H9 (cell line): Measurements from ENCODE around the gene STK32B. TPM values are rescaled to one million over a fixed set of nuclear protein-coding genes. Genes with fewer than 3 reads are reported as not detected.

ENCODE experiments used
- DNase-seq: peaks from one replicate; pipeline ENCODE4 v3.0.0-alpha.2; 2017
- H2AFZ ChIP-seq: one replicate; pipeline ENCODE4 v1.6.1; 2013; ENCODE audit warnings: mild to moderate bottlenecking, low read length, control low read depth, moderate library complexity
- H2AK5ac ChIP-seq: 2 replicates; pipeline ENCODE4 v1.6.1; 2013; ENCODE audit warnings: low read length, control low read depth, mixed read lengths; ENCODE audit not compliant: insufficient read length
- H2BK120ac ChIP-seq: one replicate; pipeline ENCODE4 v1.6.1; 2013; ENCODE audit warnings: low read depth, mild to moderate bottlenecking, low read length, control low read depth, inconsistent platforms; ENCODE audit not compliant: poor library complexity, severe bottlenecking
- H2BK12ac ChIP-seq: 2 replicates; pipeline ENCODE4 v1.6.1; 2013; ENCODE audit warnings: low read length, control low read depth, mixed read lengths, low read depth; ENCODE audit not compliant: insufficient read length
- H2BK15ac ChIP-seq: 2 replicates; pipeline ENCODE4 v1.6.1; 2013; ENCODE audit warnings: low read depth, low read length, control low read depth
- H2BK20ac ChIP-seq: one replicate; pipeline ENCODE4 v1.6.1; 2013; ENCODE audit warnings: low read depth, mild to moderate bottlenecking, low read length, control low read depth, inconsistent platforms; ENCODE audit not compliant: poor library complexity, severe bottlenecking
- H2BK5ac ChIP-seq: 2 replicates; pipeline ENCODE4 v1.6.1; 2013; ENCODE audit warnings: low read length, control low read depth, mixed read lengths; ENCODE audit not compliant: insufficient read length
- H3K14ac ChIP-seq: 2 replicates; pipeline ENCODE4 v1.6.1; 2013; ENCODE audit warnings: low read length, control low read depth; ENCODE audit not compliant: insufficient read depth
- H3K18ac ChIP-seq: 2 replicates; pipeline ENCODE4 v1.6.1; 2013; ENCODE audit warnings: low read depth, mild to moderate bottlenecking, mixed read lengths, low read length, control low read depth; ENCODE audit not compliant: insufficient read length
- H3K23ac ChIP-seq: 2 replicates; pipeline ENCODE4 v1.6.1; 2013; ENCODE audit warnings: low read length, control low read depth, mixed read lengths, low read depth; ENCODE audit not compliant: insufficient read length
- H3K23me2 ChIP-seq: 2 replicates; pipeline ENCODE4 v1.6.1; 2013; ENCODE audit warnings: low read depth, mild to moderate bottlenecking, mixed read lengths, low read length, control low read depth; ENCODE audit not compliant: insufficient read length, poor library complexity, severe bottlenecking
- H3K27ac ChIP-seq: 2 replicates; pipeline ENCODE4 v1.5.1; 2013; ENCODE audit warnings: low read length, control low read depth, mixed read lengths, low read depth; ENCODE audit not compliant: insufficient read length
- H3K27me3 ChIP-seq: 2 replicates; pipeline ENCODE4 v1.6.1; 2013; ENCODE audit warnings: low read length, control low read depth, inconsistent platforms; ENCODE audit not compliant: insufficient read depth
- H3K4ac ChIP-seq: 2 replicates; pipeline ENCODE4 v1.6.1; 2013; ENCODE audit warnings: low read depth, mild to moderate bottlenecking, control low read depth, inconsistent platforms, low read length, moderate library complexity
- H3K4me1 ChIP-seq: 2 replicates; pipeline ENCODE4 v1.6.1; 2013; ENCODE audit warnings: low read length, control low read depth, inconsistent platforms; ENCODE audit not compliant: insufficient read depth
- H3K4me2 ChIP-seq: 2 replicates; pipeline ENCODE4 v1.6.1; 2013; ENCODE audit warnings: low read length, control low read depth, mixed read lengths; ENCODE audit not compliant: insufficient read length, insufficient read depth
- H3K56ac ChIP-seq: 2 replicates; pipeline ENCODE4 v1.6.1; 2013; ENCODE audit warnings: low read depth, mild to moderate bottlenecking, mixed read lengths, low read length, control low read depth; ENCODE audit not compliant: insufficient read length
- H3K79me1 ChIP-seq: 2 replicates; pipeline ENCODE4 v1.6.1; 2013; ENCODE audit warnings: low read depth, mild to moderate bottlenecking, moderate library complexity, low read length, control low read depth, inconsistent platforms; ENCODE audit not compliant: insufficient read depth, poor library complexity, severe bottlenecking
- H3K79me2 ChIP-seq: 2 replicates; pipeline ENCODE4 v1.6.1; 2013; ENCODE audit warnings: low read length, control low read depth, inconsistent platforms; ENCODE audit not compliant: insufficient read depth
- H3K9ac ChIP-seq: 2 replicates; pipeline ENCODE4 v1.6.1; 2013; ENCODE audit warnings: low read length, control low read depth, mixed read lengths; ENCODE audit not compliant: insufficient read length; ENCODE audit errors: extremely low read depth
- H3K9me3 ChIP-seq: one replicate; pipeline ENCODE4 v1.6.1; 2013; ENCODE audit warnings: low read depth, low read length, inconsistent platforms; ENCODE audit not compliant: control insufficient read depth
- H3T11ph ChIP-seq: one replicate; pipeline ENCODE4 v1.6.1; 2013; ENCODE audit warnings: mild to moderate bottlenecking, low read length, control low read depth, inconsistent platforms
- H4K20me1 ChIP-seq: one replicate; pipeline ENCODE4 v1.6.1; 2013; ENCODE audit not compliant: control insufficient read depth, insufficient read length, insufficient read depth
- H4K5ac ChIP-seq: 2 replicates; pipeline ENCODE4 v1.6.1; 2013; ENCODE audit warnings: low read depth, mild to moderate bottlenecking, mixed read lengths, low read length, control low read depth; ENCODE audit not compliant: insufficient read length
- H4K8ac ChIP-seq: replicated peaks from 2 replicates; pipeline ENCODE4 v1.6.1; 2013; ENCODE audit warnings: low read length, control low read depth, mixed read lengths, low read depth; ENCODE audit not compliant: insufficient read length
- H4K91ac ChIP-seq: 2 replicates; pipeline ENCODE4 v1.6.1; 2013; ENCODE audit warnings: low read depth, mild to moderate bottlenecking, moderate library complexity, mixed read lengths, low read length, control low read depth; ENCODE audit not compliant: insufficient read length
- H3K27ac Mint-ChIP-seq, 3 experiments: 2 replicates in 2 of 3; 3 replicates in 1 of 3; pipeline ENCODE4 v1.8.0; 2020 to 2021; ENCODE audit warnings: mixed read lengths in 3 of 3, mild to moderate bottlenecking in 1 of 3, moderate library complexity in 1 of 3
- H3K27me3 Mint-ChIP-seq: 2 replicates; pipeline ENCODE4 v1.8.0; 2021; ENCODE audit warnings: low read depth, mild to moderate bottlenecking, moderate library complexity, mixed read lengths
- H3K36me3 Mint-ChIP-seq, 3 experiments: 2 replicates in 2 of 3; 3 replicates in 1 of 3; pipeline ENCODE4 v1.8.0; 2020 to 2021; ENCODE audit warnings: low read depth in 3 of 3, mixed read lengths in 3 of 3; ENCODE audit not compliant: insufficient read depth in 1 of 3
- H3K4me1 Mint-ChIP-seq, 2 experiments: 2 replicates each; pipeline ENCODE4 v1.8.0; 2020; ENCODE audit warnings: mixed read lengths in 2 of 2
- H3K4me3 Mint-ChIP-seq, 2 experiments: 2 replicates in 1 of 2; 3 replicates in 1 of 2; pipeline ENCODE4 v1.8.0; 2020 to 2021; ENCODE audit warnings: mild to moderate bottlenecking in 2 of 2, mixed read lengths in 2 of 2, moderate library complexity in 1 of 2
- H3K9me3 Mint-ChIP-seq, 2 experiments: 2 replicates in 1 of 2; 3 replicates in 1 of 2; pipeline ENCODE4 v1.8.0; 2020; ENCODE audit warnings: mild to moderate bottlenecking in 2 of 2, mixed read lengths in 2 of 2, moderate library complexity in 1 of 2
- CTCF ChIP-seq: fragments of 200-600 bp; sonication (generic); conservative IDR thresholded peaks from 3 replicates; pipeline ENCODE4 v1.8.0; 2021; ENCODE audit warnings: antibody characterized with exemption, mild to moderate bottlenecking
- WGBS: extraction: QIAGEN DNeasy Blood & Tissue Kit; methylation state at CpG from one replicate; pipeline ENCODE4 v1.1.7; 2013; ENCODE audit warnings: missing lambda C conversion rate, low lambda C conversion rate, mixed read lengths; ENCODE audit not compliant: insufficient read length; ENCODE audit errors: extremely low coverage; 5-methylcytosine and 5-hydroxymethylcytosine counted together
- total RNA-seq: library from RNA; stranded (reverse); gene quantifications from 2 replicates; pipeline ENCODE4 v1.2.1, GENCODE V29; 2021

STK32B gene
- total RNA-seq, 1 experiment from 2014 or later, result 1.0 TPM

GRCh38 chr4:5489260-5489659 is 438.0 kb downstream of the STK32B start:
- DNase-seq, result no peak
- Histone ChIP-seq H3K4ac (no peak overlapping the region), H3K27me3 (no peaks in the 10 kb centered on the region), H4K8ac (no peak overlapping the region), H2BK15ac (no peak overlapping the region), H3K27ac (no peak overlapping the region), H3K79me2 (no peaks in the 10 kb centered on the region), H4K91ac (no peak overlapping the region), H2AK5ac (no peak overlapping the region), H2BK20ac (no peak overlapping the region), H3K4me2 (no peak overlapping the region), H3K9ac (no peak overlapping the region), H3K79me1 (no peaks in the 10 kb centered on the region), H3K4me1 (no peaks in the 10 kb centered on the region), H2BK5ac (no peak overlapping the region), H3K14ac (no peak overlapping the region), H3T11ph (no peak overlapping the region), H3K23me2 (no peaks in the 10 kb centered on the region), H2BK12ac (no peak overlapping the region), H4K5ac (no peak overlapping the region), H2BK120ac (no peak overlapping the region), H3K23ac (no peak overlapping the region), H2AFZ (no peak overlapping the region), H4K20me1 (no peaks in the 10 kb centered on the region), H3K56ac (no peak overlapping the region), H3K18ac (no peak overlapping the region), H3K9me3 (no peaks in the 10 kb centered on the region)
- Mint-ChIP-seq H3K27ac (no peak overlapping the region), H3K27me3 (peaks cover 8% of the 10 kb centered on the region), H3K4me3 (no peak overlapping the region), H3K9me3 (peaks cover 39 to 45% of the 10 kb centered on the region in 2 experiments), H3K36me3 (peaks cover 2 to 19% (median 19%) of the 10 kb centered on the region in 3 experiments), H3K4me1 (no peaks in the 10 kb centered on the region)
- no peak for TF ChIP-seq CTCF
- WGBS, result no CpG with 5 or more reads among the region's 1 CpG
